Thymus (tissue), 11 donors: ENCODE results near the gene CACNG4. TPM values are rescaled to one million over a fixed set of nuclear protein-coding genes. Genes with fewer than 3 reads are reported as not detected.
"Not testable (repeated sequence)": the region's sequence is repeated elsewhere in the genome, so short reads cannot be mapped to it uniquely, and the experiment has no call there.

Experiments used
- DNase-seq, 9 donors: peaks; one replicate each; pipeline ENCODE4 v3.0.0-alpha.2; 2013; ENCODE audit warnings: low spot score in 9 of 9, low read depth in 6 of 9, missing footprints in 1 of 9
- H3K27ac ChIP-seq, 2 donors: one replicate each; pipeline ENCODE4 v1.5.1; 2013; ENCODE audit warnings: control low read depth in 1 of 2, low read depth in 1 of 2, low read length in 1 of 2, mild to moderate bottlenecking in 1 of 2, moderate library complexity in 1 of 2
- H3K27me3 ChIP-seq, 2 donors: one replicate each; pipeline ENCODE4 v1.5.1; 2013; ENCODE audit warnings: low read length in 1 of 2; ENCODE audit not compliant: control insufficient read depth in 2 of 2, insufficient read depth in 1 of 2
- H3K36me3 ChIP-seq, 2 donors: one replicate each; pipeline ENCODE4 v1.5.1; 2013; ENCODE audit warnings: low read length in 1 of 2, mild to moderate bottlenecking in 1 of 2, moderate library complexity in 1 of 2; ENCODE audit not compliant: control insufficient read depth in 2 of 2, insufficient read depth in 2 of 2
- H3K4me1 ChIP-seq, 2 donors: one replicate each; pipeline ENCODE4 v1.5.1; 2013; ENCODE audit warnings: low read length in 2 of 2; ENCODE audit not compliant: control insufficient read depth in 2 of 2, insufficient read depth in 2 of 2
- H3K4me3 ChIP-seq, 2 donors: one replicate each; pipeline ENCODE4 v1.5.1; 2013; ENCODE audit warnings: low read length in 2 of 2, control low read depth in 1 of 2, mild to moderate bottlenecking in 1 of 2
- H3K9me3 ChIP-seq, 2 donors: one replicate each; pipeline ENCODE4 v1.5.1; 2013; ENCODE audit warnings: low read length in 1 of 2, mild to moderate bottlenecking in 1 of 2; ENCODE audit not compliant: control insufficient read depth in 2 of 2, insufficient read depth in 1 of 2
- WGBS: extraction: QIAGEN DNeasy Blood & Tissue Kit; methylation state at CpG from one replicate; pipeline ENCODE4 v1.1.7; 2013; 5-methylcytosine and 5-hydroxymethylcytosine counted together
- polyA plus RNA-seq: library from polyadenylated mRNA; stranded (reverse); fragments of 200-250 nt; gene quantifications from one replicate; pipeline ENCODE4 v1.2.3, GENCODE V29; 2013
- total RNA-seq: library from RNA; stranded (reverse); fragments of 120-200 nt; gene quantifications from one replicate; pipeline ENCODE4 v1.2.4, GENCODE V29; 2013
- donor health status: healthy.

CACNG4 gene
- total and polyA plus RNA-seq, 2 donors = 0.07 to 0.09 TPM

DNA sequence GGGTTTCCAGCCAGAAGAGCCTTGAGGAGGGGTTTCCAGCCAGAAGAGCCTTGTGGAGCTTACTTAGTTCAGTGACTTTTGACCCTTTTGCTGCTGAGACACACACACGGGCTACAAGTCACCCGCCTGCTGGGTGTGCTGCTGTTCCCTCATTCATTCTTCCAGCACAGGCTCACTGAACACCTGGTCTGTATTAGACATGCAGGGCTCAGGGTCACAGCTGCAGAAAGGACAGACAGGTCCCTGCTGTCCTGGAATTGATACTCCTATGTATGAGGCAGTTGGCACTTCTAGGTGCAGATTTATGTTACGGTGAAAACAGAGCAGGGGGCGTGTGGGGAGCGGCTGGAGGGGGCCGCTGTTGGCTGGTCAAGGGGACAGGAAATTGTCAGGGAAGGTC lies 6.8 kb downstream of the CACNG4 start:
- WGBS = 95% methylated on average over 6 of the region's 6 CpGs
- Histone ChIP-seq H3K36me3 (no peaks in the 10 kb centered on the region), H3K4me1 (peaks cover 0 to under 1% of the 10 kb centered on the region in 2 donors), H3K9me3 (no peaks in the 10 kb centered on the region), H3K4me3 (no peak overlapping the region), H3K27ac (no peak overlapping the region), H3K27me3 (peaks cover 16 to 83% of the 10 kb centered on the region in 2 donors)
- DNase-seq = no peak

- no peaks in the 10 kb centered on the region for H3K9me3 ChIP-seq
- WGBS = 95% methylated on average over 15 of the region's 15 CpGs
- no peak overlapping the region for H3K4me3 ChIP-seq
- no peak overlapping the region for H3K27ac ChIP-seq
- H3K36me3 ChIP-seq = no peaks in the 10 kb centered on the region
- H3K4me1 ChIP-seq = no peaks in the 10 kb centered on the region
- no peak for DNase-seq
- H3K27me3 ChIP-seq = peaks cover 10 to 82% of the 10 kb centered on the region in 2 donors
Measured at GRCh38 chr17:66971730-66972441, 7.4 kb downstream of the CACNG4 start.

DNA sequence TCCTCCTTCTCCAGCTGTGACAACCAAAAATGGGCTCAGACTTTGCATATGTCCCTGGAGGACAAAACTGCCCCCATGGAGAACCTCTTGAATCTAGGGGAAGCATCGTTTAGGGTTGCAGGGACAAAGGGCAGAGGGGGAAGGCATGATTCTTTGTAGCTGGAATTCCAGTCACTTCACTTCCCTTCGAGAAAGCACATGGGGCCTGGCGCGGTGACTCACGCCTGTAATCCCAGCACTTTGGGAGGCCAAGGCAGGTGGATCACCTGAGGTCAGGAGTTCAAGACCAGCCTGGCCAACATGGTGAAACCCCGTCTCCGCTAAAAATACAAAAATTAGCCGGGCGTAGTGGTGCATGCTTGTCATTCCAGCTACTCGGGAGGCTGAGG lies 7.9 kb downstream of the CACNG4 start:
- not testable (repeated sequence) for H3K36me3 ChIP-seq, DNase-seq, H3K4me1 ChIP-seq, H3K4me3 ChIP-seq, H3K27ac ChIP-seq, H3K9me3 ChIP-seq
- H3K27me3 ChIP-seq = peaks cover 5 to 82% of the 10 kb centered on the region in 2 donors
- WGBS = 90% methylated on average over 10 of the region's 10 CpGs

DNA sequence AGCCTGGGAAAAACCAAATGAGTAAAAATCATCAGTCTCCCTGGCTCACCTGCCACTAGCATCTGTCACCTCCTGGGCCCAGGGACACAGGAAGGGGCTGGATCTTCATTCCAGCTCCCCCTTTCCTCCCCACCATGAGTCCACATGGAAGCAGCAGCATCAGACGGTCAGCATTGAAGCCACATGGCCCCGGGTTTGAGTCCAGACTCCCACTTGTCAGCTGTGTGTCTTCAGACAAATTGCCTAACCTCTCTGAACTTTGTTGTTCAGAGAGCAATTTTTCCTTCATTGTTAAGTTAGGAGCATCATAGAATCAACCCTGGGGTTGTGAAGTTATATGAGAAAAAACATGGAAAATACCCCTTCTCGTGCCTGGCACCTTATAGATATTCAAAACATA lies 10.7 kb downstream of the CACNG4 start:
- no peak overlapping the region for H3K27ac ChIP-seq
- H3K4me3 ChIP-seq = no peak overlapping the region
- H3K9me3 ChIP-seq = no peaks in the 10 kb centered on the region
- DNase-seq = no peak
- 93% methylated on average over 3 of the region's 3 CpGs for WGBS
- H3K27me3 ChIP-seq = peaks cover 0 to 72% of the 10 kb centered on the region in 2 donors
- H3K4me1 ChIP-seq = no peaks in the 10 kb centered on the region
- no peaks in the 10 kb centered on the region for H3K36me3 ChIP-seq

DNA sequence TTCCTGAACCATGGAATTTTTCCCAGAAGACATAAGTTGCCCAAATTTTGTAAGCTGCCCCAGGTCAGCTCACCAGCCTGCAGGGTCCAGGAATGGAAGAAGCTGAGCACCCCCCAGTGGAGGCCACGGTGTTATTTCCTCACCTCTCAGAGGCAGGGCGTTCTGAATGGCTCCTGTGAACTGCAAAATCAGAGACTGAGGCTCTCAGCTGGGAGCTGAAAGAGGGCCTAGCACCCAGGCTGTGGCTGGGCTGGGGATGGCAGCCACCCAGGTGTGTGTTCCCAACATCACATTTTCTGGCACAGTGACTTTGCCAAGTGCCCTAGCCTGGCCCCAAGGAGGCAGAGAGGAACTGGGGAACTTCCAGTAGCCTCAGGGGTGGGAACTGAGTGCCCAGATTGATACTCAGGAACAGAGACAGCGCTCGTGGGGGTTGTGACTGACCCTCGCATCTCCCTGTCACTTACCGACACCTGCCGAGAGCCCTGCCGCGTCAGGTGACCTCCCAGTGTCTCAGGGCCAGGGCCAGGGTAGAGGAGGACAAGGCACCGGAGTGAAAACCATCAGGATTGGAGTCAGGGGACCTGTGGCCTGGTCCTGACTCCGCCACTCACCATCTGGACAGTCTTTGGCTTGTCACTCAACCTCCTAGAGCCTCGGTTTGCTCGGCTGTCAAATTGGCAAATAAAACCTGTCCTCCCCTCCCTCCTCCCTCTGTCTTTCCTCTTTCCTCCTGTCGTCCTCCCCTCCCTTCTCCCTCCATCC lies 11.3 kb downstream of the CACNG4 start:
- Histone ChIP-seq H3K9me3 (no peaks in the 10 kb centered on the region), H3K4me1 (no peaks in the 10 kb centered on the region), H3K36me3 (no peaks in the 10 kb centered on the region), H3K27ac (no peak overlapping the region), H3K27me3 (peaks cover 0 to 67% of the 10 kb centered on the region in 2 donors), H3K4me3 (no peak overlapping the region)
- no peak for DNase-seq
- WGBS = 53% methylated on average over 14 of the region's 14 CpGs

DNA sequence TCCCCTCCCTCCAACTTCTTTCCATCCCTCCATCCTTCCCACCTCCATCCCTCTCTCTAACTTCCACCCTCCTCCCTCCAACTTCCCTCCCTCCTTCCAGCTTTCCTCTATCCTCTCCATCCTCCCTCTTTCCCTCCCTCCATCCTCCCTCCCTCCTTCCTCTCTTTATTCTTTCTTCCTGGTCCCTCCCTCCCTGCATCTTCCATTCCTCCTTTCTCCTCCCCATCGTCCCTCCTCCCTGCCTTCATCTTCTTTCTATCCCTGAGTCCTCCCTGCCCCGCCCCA lies 11.8 kb downstream of the CACNG4 start:
- Histone ChIP-seq H3K9me3 (no peaks in the 10 kb centered on the region), H3K4me3 (no peak overlapping the region), H3K27ac (no peak overlapping the region), H3K4me1 (no peaks in the 10 kb centered on the region), H3K27me3 (peaks cover 0 to 62% of the 10 kb centered on the region in 2 donors), H3K36me3 (no peaks in the 10 kb centered on the region)
- WGBS = 70% methylated on average over 2 of the region's 2 CpGs
- DNase-seq = no peak

GRCh38 chr17:66976781-66977201 lies 12.3 kb downstream of the CACNG4 start:
- Histone ChIP-seq H3K9me3 (no peaks in the 10 kb centered on the region), H3K36me3 (no peaks in the 10 kb centered on the region), H3K27me3 (peaks cover 0 to 58% of the 10 kb centered on the region in 2 donors), H3K4me1 (no peaks in the 10 kb centered on the region), H3K4me3 (no peak overlapping the region), H3K27ac (no peak overlapping the region)
- DNase-seq = no peak
- 33% methylated on average over 11 of the region's 11 CpGs for WGBS

- WGBS = 93% methylated on average over 19 of the region's 19 CpGs
- DNase-seq = no peak
- H3K27ac ChIP-seq = no peak overlapping the region
Measured at GRCh38 chr17:66978514-66979061, 14.1 kb downstream of the CACNG4 start.

GRCh38 chr17:66980896-66981295 lies 16.4 kb downstream of the CACNG4 start:
- peaks cover 0 to 43% of the 10 kb centered on the region in 2 donors for H3K27me3 ChIP-seq
- no peak overlapping the region for H3K4me3 ChIP-seq
- H3K9me3 ChIP-seq = no peaks in the 10 kb centered on the region
- no peak overlapping the region for H3K27ac ChIP-seq
- no peak for DNase-seq
- WGBS = 98% methylated on average over 7 of the region's 7 CpGs
- H3K4me1 ChIP-seq = no peaks in the 10 kb centered on the region
- H3K36me3 ChIP-seq = no peaks in the 10 kb centered on the region

More at GRCh38 chr17:66978514-66979061, 14.1 kb downstream of the CACNG4 start:
- H3K9me3 ChIP-seq = no peaks in the 10 kb centered on the region
- H3K36me3 ChIP-seq = no peaks in the 10 kb centered on the region
- no peaks in the 10 kb centered on the region for H3K4me1 ChIP-seq
- H3K4me3 ChIP-seq = no peak overlapping the region
- H3K27me3 ChIP-seq = peaks cover 0 to 52% of the 10 kb centered on the region in 2 donors
